GM21360 (cell line): ENCODE measurements around the gene SNX10.

Source experiments
- ATAC-seq: cut with Tn5 transposase; IDR thresholded peaks from one replicate; pipeline ENCODE4 v1.9.1; 2021; ENCODE audit warnings: mild to moderate bottlenecking, moderate library complexity; ENCODE audit not compliant: unreplicated experiment

The SNX10 gene

DNA sequence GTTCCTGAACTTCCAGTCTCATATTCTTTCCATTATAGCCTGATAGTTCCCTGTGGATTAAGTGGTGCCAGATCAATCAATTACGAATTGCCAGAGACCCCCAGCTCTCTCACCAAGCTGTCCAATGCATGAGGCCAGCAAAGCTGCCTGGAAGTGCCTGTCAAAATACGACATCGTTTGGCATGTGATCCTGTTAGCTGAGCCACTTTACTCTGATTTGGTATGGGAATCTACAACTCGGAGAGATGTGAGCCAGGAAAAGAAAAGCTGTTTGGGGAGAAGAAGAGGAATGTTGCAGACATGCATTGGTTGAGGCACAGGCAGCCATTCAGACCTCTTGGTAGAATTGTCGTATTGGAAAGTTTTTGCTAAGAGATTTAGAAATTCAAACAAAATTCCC, 3.9 kb downstream of the SNX10 start:
- no peak for ATAC-seq

- no peak for ATAC-seq
Measured at GRCh38 chr7:26298472-26299058, 6.9 kb downstream of the SNX10 start.

DNA sequence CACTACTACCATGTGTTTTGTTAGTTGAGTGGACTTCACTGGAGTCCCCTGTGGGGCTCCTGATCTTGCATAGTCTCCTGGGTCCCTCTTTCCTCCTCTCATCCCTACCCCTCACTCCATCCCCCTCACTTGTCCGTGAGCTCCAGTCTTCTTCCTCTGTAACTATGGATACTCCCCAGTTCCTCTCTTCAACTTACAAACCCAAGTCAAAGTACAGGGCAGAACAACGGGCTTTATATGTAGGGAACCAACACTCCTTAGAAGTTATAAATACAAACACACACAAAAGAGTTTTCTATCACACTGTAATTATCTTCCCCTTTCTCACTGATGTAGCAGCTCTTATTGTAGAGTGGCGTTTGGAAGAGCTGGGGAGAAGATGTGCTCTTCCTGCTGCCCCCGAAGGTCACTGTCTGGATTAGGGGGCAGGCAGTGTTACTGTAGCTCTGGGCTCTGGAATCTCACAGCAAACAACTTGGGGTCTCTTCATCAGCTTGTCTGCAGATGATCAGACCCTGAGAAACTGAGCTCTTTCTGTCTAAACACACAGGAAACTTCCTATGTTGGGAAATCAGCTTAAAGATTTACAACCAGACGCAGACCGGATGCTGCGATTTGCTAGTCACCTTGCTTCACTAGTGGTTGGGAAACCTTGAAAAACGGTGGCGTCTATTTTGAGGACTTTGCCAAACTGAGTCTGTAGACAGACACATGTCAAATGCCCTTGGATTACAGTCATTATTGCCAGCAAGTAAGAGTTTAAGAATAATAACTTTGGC, 13.6 kb downstream of the SNX10 start:
- no peak for ATAC-seq

DNA sequence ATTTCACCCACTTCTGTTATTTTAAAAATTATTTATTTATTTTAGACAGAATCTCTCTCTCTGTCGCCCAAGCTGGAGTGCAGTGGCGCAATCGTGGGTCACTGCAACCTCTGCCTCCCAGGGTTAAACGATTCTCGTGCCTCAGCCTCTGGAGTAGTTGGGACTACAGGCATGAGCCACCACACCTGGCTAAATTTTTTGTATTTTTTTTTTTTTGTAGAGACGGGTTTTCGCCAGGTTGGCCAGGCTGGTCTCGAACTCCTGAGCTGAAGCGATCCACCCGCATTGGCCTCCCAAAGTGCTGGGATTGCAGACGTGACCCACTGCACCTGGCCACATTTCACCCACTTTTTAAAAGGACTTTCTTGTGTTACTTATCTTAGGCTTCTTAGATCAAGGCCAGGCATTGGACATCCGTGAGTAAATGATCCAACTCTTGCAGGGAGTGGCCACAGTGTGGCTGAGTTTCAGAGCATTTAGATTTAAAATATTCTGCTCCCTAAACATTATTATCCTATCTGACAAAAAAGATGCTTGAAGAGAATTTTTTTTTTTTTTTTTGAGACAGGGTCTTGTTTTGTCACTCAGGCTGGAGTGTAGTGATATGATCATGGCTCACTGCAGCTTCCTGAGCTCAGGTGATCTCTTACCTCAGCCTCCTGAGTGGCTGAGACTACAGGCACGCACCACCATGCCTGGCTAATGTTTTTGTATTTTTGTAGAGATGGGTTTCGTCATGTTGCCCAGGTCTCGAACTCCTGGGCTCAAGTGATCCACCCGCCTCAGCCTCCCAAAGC, 14.4 kb downstream of the SNX10 start:
- no peak for ATAC-seq

- no peak for ATAC-seq
Measured at GRCh38 chr7:26306790-26307189, 15.1 kb downstream of the SNX10 start.

- ATAC-seq: no peak
Measured at GRCh38 chr7:26307226-26307625, 15.6 kb downstream of the SNX10 start.

- ATAC-seq: no peak
Measured at GRCh38 chr7:26307791-26308190, 16.1 kb downstream of the SNX10 start.

DNA sequence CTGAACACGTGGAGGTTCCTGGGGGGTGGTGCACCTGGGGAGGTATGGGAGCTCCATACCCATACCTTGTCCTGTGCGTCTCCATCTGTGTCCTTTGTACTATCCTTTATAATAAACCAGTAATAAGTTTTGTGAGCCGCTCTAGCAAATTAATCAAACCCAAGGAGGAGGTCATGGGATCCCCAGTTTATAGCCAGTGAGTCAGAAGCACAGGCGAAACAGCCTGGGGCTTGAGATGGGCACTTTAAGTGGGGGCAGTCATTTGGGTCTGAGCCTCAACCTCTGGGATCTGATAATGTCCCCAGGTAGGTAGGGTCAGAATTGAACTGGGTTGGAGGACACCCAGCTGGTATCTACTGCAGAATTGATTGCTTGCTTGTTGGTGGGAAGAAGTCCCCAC, 16.9 kb downstream of the SNX10 start:
- ATAC-seq: no peak

DNA sequence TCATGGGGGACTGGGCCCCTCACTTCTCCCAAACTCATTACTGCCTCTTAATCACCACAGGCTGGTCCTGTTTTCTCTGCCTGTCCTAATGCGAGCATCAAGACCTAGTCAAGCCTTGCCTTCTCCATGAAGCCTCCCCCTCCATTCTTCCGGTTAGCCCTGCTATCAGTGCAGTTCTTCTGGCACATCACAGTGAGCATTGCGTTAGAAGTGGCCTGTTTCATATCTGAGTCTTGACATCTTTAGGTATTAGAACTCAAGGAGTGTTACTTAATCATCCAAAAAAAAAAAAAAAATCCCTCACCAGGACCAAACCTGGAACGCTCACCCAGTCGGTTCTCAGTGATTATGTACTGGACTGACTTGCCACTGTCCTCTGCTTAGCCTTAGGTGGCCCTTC, 17.4 kb downstream of the SNX10 start:
- no peak for ATAC-seq

GRCh38 chr7:26311798-26312197, 20.1 kb downstream of the SNX10 start:
- no peak for ATAC-seq

DNA sequence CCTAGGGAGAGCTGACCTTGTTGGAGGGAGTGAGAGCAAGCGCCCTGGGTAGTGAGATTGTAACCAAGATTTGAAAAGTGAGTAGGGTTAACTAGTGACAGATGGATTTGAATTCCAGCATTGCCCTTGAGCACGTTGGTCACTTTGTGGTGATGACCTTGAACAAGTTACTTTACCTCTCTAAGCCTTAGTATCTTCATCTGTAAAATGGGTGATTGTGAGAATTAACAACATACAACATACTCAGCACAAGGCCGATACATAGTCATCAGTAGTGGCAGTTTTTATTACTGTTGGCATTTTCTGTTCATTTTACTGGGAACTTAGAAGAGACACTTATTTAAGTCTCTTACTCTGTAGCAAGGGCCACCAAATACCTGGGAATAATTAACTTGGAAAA, 25.5 kb downstream of the SNX10 start:
- no peak for ATAC-seq

DNA sequence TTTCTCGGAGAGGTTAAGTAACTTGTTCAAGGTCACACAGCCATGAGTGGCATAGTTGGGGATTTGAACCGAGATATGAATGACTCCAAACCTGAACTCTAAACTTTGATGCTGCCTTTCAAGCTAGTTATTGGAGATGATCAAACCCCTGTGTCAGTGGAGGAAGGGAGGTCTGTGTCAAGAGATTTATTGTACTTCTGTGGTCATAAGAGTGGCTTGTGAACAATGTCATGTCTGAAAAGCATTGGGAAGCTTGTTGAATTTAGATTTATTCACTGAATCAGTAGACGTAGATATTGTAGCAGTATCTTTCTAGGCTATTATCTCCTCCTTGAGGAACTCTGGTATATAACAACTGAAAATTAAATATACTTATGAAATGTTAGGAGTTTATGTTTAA, 27.3 kb downstream of the SNX10 start:
- ATAC-seq: no peak

GRCh38 chr7:26319636-26320035, 28.0 kb downstream of the SNX10 start:
- ATAC-seq: no peak

DNA sequence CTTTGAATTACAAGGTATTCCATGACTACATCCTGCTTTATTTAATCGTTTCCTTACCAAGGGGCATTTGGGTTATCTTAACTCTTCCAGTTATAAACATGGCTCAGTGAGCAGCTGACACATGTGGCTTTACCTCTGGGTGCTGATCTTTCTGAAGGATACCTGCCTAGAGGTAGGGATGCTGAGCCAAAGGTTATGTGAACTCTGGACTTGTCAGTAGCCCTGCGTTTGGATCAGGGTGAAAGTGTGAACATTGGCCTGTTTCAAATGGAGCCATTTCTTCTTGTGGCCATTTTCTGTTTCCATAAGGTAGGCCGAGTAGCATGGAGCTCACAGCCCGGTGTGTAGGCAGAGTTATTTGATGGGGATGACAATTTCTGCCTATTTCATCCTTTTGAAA, 29.2 kb downstream of the SNX10 start:
- ATAC-seq: no peak

DNA sequence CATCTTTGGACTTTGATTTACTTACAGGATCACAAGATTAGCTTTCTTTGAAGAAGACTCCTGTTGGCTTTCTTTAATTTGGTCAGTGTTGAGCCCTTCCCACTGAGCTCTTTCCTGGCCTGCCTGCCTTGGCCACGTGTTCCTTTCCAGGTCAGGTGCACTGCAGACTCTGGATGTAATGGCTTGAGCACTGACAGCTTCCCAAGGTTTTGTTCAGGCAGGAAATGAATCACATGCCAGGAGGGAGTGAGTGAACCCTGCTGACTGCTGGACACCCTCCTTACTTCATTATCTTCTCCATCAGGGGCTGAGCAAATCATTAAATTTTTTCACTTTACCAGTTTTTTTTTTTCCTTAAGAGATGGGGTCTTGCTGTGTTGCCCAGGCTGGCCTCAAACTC, 29.8 kb downstream of the SNX10 start:
- no peak for ATAC-seq

DNA sequence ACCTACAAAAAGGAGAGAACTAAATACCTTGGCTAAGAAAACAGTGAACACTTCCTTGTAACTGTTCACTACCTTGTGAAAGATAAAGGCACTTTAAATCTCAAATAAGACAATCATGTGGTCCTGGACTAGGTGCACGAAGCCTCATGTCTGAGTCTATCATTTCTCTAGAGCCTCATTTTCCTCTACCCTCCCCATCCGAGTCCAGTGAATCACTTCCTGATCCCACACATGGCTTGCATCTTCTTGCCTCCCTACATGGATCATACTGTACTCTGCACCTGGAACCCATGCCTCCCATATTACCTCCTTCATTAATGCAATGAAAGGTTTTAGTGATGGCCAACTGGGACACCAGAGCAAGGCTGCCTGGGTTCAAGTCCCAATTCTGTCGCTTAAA, 34.5 kb downstream of the SNX10 start:
- no peak for ATAC-seq

DNA sequence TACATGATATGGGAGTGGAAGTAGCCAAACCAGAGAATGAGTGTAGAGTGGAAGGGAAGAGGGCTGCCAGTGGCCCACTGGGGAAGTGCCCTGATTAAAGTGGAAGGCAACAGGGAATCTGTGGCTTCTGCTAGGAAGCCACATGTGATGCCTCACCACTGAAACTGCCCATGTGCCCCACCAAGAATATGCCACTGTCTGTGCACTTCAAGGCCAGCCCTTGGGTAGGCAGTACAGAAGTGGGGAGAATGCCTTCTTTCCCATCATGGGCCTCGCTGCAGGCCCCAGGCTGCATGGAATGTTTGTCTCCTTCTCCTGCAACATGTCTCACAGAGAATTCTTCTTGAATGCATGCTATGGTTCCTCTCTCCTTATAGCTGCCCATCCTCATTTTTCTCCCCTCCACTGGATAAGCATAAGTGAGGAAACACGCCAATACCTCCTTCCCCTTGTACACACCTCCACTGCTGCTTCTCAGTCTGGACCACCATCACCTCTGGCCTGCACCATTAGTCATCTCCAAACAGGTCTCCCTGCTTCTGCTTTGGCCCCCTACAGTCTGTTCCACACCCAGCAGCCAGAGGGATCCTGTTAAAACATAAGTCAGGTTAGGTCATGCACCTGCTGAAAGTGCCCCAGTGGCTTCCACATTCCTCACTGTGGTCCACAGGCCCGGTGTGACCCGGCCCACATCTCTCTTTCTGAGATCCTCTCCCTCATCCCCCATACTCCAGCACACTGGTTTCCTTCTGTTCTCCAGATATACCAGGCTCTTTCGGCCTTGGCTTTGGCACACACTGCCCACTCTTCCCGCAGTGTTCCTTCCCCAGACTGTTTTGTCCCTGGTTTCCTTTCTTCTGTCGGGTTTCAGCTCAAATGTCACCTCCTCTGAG, 37.1 kb downstream of the SNX10 start:
- ATAC-seq: no peak

DNA sequence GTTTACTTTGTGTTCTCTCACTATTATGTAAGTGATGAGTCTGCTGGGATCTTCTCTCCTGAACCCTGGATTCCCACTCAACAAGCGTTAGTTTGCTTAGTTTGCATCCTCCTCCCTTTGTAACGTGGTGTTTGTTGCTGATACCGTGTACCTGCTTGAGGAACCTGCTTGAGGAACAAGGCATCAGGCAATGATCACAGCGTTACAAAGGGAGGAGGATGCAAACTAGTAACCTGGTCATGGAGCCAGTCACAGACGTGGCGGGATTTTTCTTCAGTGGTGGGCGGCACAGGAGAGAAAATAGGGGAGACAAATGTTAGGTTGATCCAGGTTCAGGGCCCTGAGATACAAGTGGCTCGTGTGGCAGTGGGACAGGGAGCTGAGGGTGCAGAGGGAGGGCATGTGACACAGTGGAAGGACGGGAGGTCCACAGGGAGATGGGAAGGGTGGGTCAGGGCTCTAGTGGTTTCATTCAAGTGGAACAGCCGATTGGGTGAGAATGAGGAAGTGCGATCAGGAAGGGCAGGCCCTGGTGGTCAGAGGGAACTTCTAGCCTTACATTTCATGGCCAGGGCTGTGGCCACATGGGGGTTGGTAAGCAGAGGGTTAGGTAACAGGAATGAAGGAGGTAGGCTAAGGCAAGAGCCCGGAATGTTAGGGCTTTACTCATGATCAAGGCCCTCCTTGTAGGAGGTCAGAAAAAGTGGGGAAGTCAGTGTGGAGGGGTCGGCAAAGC, 38.0 kb downstream of the SNX10 start:
- no peak for ATAC-seq

DNA sequence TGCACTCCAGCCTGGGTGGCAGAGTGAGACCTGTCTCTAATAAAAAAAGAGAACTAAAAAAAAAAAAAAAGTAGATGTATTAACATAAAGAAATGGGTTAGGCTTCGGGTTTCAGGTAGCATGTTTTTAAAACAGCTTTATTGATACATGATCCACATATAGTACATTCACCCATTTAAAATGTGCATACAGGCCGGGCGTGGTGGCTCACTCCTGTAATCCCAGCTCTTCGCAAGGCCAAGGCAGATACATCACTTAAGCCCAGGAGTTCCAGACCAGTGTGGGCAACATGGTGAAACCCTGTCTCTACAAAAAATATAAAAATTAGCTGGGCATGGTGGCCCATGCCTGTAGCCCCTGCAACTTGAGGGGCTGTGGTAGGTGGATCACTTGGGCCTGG, 39.5 kb downstream of the SNX10 start:
- no peak for ATAC-seq

DNA sequence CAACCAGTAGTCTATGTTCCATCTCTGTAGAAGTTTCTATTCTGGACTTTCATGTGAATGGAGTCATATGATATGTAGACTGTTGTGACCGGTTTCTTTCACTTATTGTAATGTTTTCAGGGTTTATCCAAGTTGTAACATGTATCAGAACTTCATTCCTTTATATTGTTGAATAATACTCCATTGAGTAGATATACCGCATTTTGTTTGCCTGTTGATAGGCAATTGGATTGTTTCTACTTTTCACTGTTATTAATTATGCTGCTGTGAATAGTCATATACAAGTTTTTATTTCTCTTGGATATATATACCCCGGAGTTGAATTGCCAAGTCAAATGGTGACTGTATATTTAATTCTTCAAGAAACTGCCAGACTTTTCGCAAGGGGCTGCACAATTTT, 40.1 kb downstream of the SNX10 start:
- no peak for ATAC-seq
